GM12878 (cell line): Measurements from ENCODE around the gene ZNF189.

ENCODE experiments used
- CEBPB ChIP-seq, 2 experiments: fragments of 150-350 bp in 1 of 2; IDR thresholded peaks; 2 replicates each; pipeline ENCODE4 v1.6.1; 2012 to 2014; ENCODE audit warnings: low read depth in 2 of 2, low read length in 2 of 2, borderline replicate concordance in 1 of 2, inconsistent platforms in 1 of 2
- ESRRA ChIP-seq: IDR thresholded peaks from 2 replicates; pipeline ENCODE4 v1.6.1; 2012; ENCODE audit warnings: mild to moderate bottlenecking, low read length, improper control_type of control experiment
- MXI1 ChIP-seq: fragments of 150-350 bp; IDR thresholded peaks from 2 replicates; pipeline ENCODE4 v1.6.1; 2011; ENCODE audit warnings: low read depth, mild to moderate bottlenecking, inconsistent platforms, low read length, improper control_type of control experiment
- TARDBP ChIP-seq: IDR thresholded peaks from 2 replicates; pipeline ENCODE4 v1.6.1; 2016; ENCODE audit warnings: borderline replicate concordance
- TCF3 ChIP-seq: IDR thresholded peaks from 2 replicates; pipeline ENCODE4 v1.6.1; 2012; ENCODE audit warnings: low read depth, mild to moderate bottlenecking, low read length, borderline replicate concordance; ENCODE audit not compliant: insufficient read depth
- TF ChIP-seq, protein P1 (sequence below), 3 experiments: IDR thresholded peaks in 2 of 3; conservative IDR thresholded peaks in 1 of 3; 2 replicates each; pipeline ENCODE4 v1.5.1; 2011; ENCODE audit warnings: low read depth in 3 of 3, low read length in 3 of 3, mild to moderate bottlenecking in 3 of 3, control low read depth in 2 of 3, moderate library complexity in 2 of 3, inconsistent platforms in 1 of 3, mixed read lengths in 1 of 3; ENCODE audit not compliant: control insufficient read depth in 2 of 3, insufficient read depth in 1 of 3; ENCODE audit errors: extremely low read depth in 1 of 3
- TF ChIP-seq, protein P2 (sequence below): IDR thresholded peaks from 2 replicates; pipeline ENCODE4 v1.6.1; 2012; ENCODE audit warnings: low read depth, low read length, improper control_type of control experiment

DNA sequence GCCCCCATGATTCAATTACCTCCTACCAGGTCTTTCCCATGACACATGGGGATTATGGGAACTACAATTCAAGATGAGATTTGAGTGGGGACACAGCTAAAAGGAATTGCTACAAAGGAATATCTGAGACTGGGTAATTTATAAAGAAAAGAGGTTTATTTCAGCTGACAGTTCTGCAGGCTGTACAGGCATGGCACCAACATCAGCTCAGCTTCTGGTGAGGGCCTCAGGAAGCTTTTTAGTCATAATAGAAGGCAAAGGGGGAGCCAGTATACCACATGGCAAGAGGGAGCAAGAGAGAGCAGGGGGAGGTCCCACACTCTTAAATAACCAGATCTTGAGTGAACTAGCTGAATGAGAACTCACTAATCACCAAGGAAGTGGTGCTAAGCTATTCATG, 48.1 kb downstream of the ZNF189 start:
- TF ChIP-seq, protein P1, sequence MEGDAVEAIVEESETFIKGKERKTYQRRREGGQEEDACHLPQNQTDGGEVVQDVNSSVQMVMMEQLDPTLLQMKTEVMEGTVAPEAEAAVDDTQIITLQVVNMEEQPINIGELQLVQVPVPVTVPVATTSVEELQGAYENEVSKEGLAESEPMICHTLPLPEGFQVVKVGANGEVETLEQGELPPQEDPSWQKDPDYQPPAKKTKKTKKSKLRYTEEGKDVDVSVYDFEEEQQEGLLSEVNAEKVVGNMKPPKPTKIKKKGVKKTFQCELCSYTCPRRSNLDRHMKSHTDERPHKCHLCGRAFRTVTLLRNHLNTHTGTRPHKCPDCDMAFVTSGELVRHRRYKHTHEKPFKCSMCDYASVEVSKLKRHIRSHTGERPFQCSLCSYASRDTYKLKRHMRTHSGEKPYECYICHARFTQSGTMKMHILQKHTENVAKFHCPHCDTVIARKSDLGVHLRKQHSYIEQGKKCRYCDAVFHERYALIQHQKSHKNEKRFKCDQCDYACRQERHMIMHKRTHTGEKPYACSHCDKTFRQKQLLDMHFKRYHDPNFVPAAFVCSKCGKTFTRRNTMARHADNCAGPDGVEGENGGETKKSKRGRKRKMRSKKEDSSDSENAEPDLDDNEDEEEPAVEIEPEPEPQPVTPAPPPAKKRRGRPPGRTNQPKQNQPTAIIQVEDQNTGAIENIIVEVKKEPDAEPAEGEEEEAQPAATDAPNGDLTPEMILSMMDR (IDR thresholded peaks at IDR 0.05 in 2 of 3, conservative IDR thresholded peaks at IDR 0.05 in 1 of 3; ENCODE audit: control insufficient read depth in 2 of 3, extremely low read depth in 1 of 3, insufficient read depth in 1 of 3, low read depth in 3 of 3, low read length in 3 of 3): no peak
- TF ChIP-seq TARDBP: no peak
- no peak for TF ChIP-seq MXI1
- TF ChIP-seq, protein P2, sequence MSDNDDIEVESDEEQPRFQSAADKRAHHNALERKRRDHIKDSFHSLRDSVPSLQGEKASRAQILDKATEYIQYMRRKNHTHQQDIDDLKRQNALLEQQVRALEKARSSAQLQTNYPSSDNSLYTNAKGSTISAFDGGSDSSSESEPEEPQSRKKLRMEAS: no peak
- no peak for TF ChIP-seq TCF3
- TF ChIP-seq ESRRA: no peak
- no peak for TF ChIP-seq CEBPB (IDR thresholded peaks at IDR 0.05; ENCODE audit: borderline replicate concordance in 1 of 2, low read depth in 2 of 2, low read length in 2 of 2)
